K562 (cell line): ENCODE results near the gene LST1. TPM values are rescaled to one million over a fixed set of nuclear protein-coding genes. Genes with fewer than 3 reads are reported as not detected.

Experiments
- ARID2 ChIP-seq: fragments of 450-650 bp; IDR thresholded peaks from 2 replicates; pipeline ENCODE4 v1.6.1; 2017; ENCODE audit warnings: antibody characterized with exemption, mild to moderate bottlenecking
- EHMT2 ChIP-seq: fragments of 450-650 bp; IDR thresholded peaks from 2 replicates; pipeline ENCODE4 v1.6.1; 2018; ENCODE audit warnings: antibody characterized with exemption
- EP400 ChIP-seq: fragments of 450-650 bp; IDR thresholded peaks from 2 replicates; pipeline ENCODE4 v1.6.1; 2017; ENCODE audit warnings: antibody characterized with exemption, mild to moderate bottlenecking, moderate library complexity
- FOSL1 ChIP-seq: fragments of 200-800 bp; sonication (Bioruptor generic); conservative IDR thresholded peaks from 2 replicates; pipeline ENCODE4 v1.6.1; 2016; ENCODE audit warnings: missing genetic modification characterization, missing compliant biosample characterization
- ILF3 ChIP-seq: fragments of 450-650 bp; IDR thresholded peaks from 2 replicates; pipeline ENCODE4 v1.6.1; 2018; ENCODE audit warnings: antibody characterized with exemption, mild to moderate bottlenecking, moderate library complexity, borderline replicate concordance
- IRF2 ChIP-seq: sonication (generic); formaldehyde crosslinking; IDR thresholded peaks from 2 replicates; pipeline ENCODE4 v1.8.1; 2022; ENCODE audit warnings: mild to moderate bottlenecking, missing genetic modification reagents
- MTF1 ChIP-seq: fragments of 250-450 bp; sonication (Bioruptor Pico); IDR thresholded peaks from 2 replicates; pipeline ENCODE4 v1.9.0; 2021; ENCODE audit warnings: moderate library complexity, mild to moderate bottlenecking, inconsistent platforms, borderline replicate concordance
- NCOR1 ChIP-seq: fragments of 450-650 bp; IDR thresholded peaks from 2 replicates; pipeline ENCODE4 v1.6.1; 2016; ENCODE audit warnings: mild to moderate bottlenecking, moderate library complexity
- NFXL1 ChIP-seq: fragments of 450-650 bp; formaldehyde crosslinking; IDR thresholded peaks from 2 replicates; pipeline ENCODE4 v1.4.0; 2021; ENCODE audit warnings: mild to moderate bottlenecking
- PTBP1 ChIP-seq: fragments of 200-400 bp; formaldehyde crosslinking; IDR thresholded peaks from 2 replicates; pipeline ENCODE4 v1.6.1; 2017; ENCODE audit warnings: low read depth, low read length
- SMAD1 ChIP-seq: fragments of 150-350 bp; IDR thresholded peaks from 2 replicates; pipeline ENCODE4 v1.6.1; 2014; ENCODE audit warnings: low read length, low read depth; ENCODE audit not compliant: partially characterized antibody
- TBP ChIP-seq: optimal IDR thresholded peaks from 2 replicates; pipeline ENCODE3; 2011; ENCODE audit warnings: low read depth, low read length, improper control_type of control experiment
- ZNF274 ChIP-seq: IDR thresholded peaks from 2 replicates; pipeline ENCODE4 v1.6.1; 2011; ENCODE audit warnings: low read depth, mild to moderate bottlenecking, low read length, moderate library complexity, borderline replicate concordance
- polyA plus RNA-seq, 8 experiments: library from polyadenylated mRNA; depleted of rRNA in 4 of 8; stranded (reverse) in 5 of 8; unstranded in 3 of 8; fragments of >200 nt; fragmentation: Nextera tagmentation in 2 of 8; fragmentation: Illumina TruSeq in 1 of 8; extraction: Ambion mirVana in 2 of 8; extraction: Trizol in 1 of 8; gene quantifications; 2 replicates each; pipeline versions ENCODE4 v1.2.1 to v1.2.3, GENCODE V29; 2011 to 2014; ENCODE audit warnings: inconsistent platforms in 1 of 8, missing spikeins in 1 of 8
- total RNA-seq, 7 experiments: library from RNA; depleted of rRNA in 6 of 7; stranded (reverse); fragments of >200 nt in 6 of 7; fragmentation: Illumina TruSeq in 2 of 7; extraction: Trizol in 2 of 7; gene quantifications; 2 replicates each; pipeline versions ENCODE4 v1.2.1 to v1.2.3, GENCODE V29; 2011 to 2021; ENCODE audit warnings: low replicate concordance in 1 of 7
- TF ChIP-seq, protein P1 (sequence below): fragments of 450-650 bp; IDR thresholded peaks from 2 replicates; pipeline ENCODE4 v1.6.1; 2016; ENCODE audit warnings: borderline replicate concordance
- TF ChIP-seq, protein P2 (sequence below): sonication (generic); formaldehyde crosslinking; IDR thresholded peaks from 2 replicates; pipeline ENCODE4 v1.8.0; 2022; ENCODE audit warnings: mild to moderate bottlenecking, missing genetic modification reagents
- TF ChIP-seq, protein P3 (sequence below): fragments of 250-450 bp; sonication (Bioruptor Pico); IDR thresholded peaks from 2 replicates; pipeline ENCODE4 v1.8.0; 2022; ENCODE audit warnings: inconsistent platforms, mild to moderate bottlenecking, moderate library complexity, borderline replicate concordance
- TF ChIP-seq, protein P4 (sequence below): fragments of 450-650 bp; formaldehyde crosslinking; IDR thresholded peaks from 2 replicates; pipeline ENCODE4 v1.4.0; 2022; ENCODE audit warnings: missing genetic modification characterization
- TF ChIP-seq, protein P5 (sequence below): fragments of 150-350 bp; IDR thresholded peaks from 2 replicates; pipeline ENCODE4 v1.6.1; 2014; ENCODE audit warnings: low read depth, mild to moderate bottlenecking, low read length, borderline replicate concordance

Gene LST1
- total and polyA plus RNA-seq, 9 of the 15 experiments (the other 6 are each of a cell fraction or from before 2014, with no cell fraction given), result 0.82 to 7.8 (median 1.7) TPM

DNA sequence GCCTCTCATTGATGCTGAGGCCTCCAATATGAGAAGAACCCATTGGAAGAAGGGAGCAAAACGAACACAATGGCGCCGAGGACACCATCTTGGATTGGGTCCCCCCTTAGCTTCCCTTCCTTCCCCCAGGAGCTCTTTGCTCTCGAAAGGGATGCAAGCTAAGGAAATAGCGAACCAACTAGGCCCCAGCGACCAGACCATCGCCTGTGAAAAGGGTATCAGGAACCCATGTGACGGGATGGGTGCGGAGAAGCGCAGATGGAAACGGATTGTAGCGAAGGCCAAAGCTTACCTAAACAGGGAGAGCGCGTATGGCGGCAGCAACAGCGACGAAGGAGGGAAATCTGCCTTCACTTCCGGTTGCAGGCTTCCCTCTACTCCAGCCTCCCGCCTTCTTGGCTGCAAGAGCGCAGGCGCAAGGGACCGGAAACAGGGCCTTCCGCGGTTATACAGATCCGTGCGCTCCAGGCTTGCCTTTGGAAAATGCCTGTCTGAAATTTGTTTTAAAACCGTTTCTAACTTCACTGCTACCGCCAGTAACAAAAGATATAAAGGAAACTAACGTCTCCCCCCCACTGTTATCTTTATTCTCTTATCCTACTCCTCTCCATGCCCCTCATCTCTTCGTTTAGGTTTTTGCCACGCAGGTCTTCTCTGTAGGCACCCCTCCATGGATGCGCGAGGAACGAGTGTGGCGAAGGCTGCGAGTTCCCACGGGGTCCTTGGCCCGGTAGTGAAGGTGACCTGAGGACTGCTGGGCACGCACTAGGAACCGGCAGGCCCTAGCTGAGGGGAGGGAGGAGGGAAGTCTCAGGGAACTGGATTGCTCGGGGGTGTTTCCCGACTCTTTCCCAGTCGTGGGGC is 44.2 kb upstream of the LST1 start, which contains the start of gene DDX39B (continued):
- TF ChIP-seq, protein P1, sequence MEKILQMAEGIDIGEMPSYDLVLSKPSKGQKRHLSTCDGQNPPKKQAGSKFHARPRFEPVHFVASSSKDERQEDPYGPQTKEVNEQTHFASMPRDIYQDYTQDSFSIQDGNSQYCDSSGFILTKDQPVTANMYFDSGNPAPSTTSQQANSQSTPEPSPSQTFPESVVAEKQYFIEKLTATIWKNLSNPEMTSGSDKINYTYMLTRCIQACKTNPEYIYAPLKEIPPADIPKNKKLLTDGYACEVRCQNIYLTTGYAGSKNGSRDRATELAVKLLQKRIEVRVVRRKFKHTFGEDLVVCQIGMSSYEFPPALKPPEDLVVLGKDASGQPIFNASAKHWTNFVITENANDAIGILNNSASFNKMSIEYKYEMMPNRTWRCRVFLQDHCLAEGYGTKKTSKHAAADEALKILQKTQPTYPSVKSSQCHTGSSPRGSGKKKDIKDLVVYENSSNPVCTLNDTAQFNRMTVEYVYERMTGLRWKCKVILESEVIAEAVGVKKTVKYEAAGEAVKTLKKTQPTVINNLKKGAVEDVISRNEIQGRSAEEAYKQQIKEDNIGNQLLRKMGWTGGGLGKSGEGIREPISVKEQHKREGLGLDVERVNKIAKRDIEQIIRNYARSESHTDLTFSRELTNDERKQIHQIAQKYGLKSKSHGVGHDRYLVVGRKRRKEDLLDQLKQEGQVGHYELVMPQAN, result no peak; the same call in 1 of the 2 replicates
- peak; percentile 100 for TF ChIP-seq EP400
- TF ChIP-seq, protein P2, sequence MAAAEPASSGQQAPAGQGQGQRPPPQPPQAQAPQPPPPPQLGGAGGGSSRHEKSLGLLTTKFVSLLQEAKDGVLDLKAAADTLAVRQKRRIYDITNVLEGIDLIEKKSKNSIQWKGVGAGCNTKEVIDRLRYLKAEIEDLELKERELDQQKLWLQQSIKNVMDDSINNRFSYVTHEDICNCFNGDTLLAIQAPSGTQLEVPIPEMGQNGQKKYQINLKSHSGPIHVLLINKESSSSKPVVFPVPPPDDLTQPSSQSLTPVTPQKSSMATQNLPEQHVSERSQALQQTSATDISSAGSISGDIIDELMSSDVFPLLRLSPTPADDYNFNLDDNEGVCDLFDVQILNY, result no peak
- TF ChIP-seq IRF2 (CRISPR knock-in tag), result no peak
- TF ChIP-seq, protein P3, sequence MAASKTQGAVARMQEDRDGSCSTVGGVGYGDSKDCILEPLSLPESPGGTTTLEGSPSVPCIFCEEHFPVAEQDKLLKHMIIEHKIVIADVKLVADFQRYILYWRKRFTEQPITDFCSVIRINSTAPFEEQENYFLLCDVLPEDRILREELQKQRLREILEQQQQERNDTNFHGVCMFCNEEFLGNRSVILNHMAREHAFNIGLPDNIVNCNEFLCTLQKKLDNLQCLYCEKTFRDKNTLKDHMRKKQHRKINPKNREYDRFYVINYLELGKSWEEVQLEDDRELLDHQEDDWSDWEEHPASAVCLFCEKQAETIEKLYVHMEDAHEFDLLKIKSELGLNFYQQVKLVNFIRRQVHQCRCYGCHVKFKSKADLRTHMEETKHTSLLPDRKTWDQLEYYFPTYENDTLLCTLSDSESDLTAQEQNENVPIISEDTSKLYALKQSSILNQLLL (CRISPR knock-in tag), result no peak
- peak; percentile 97 for TF ChIP-seq TBP
- TF ChIP-seq FOSL1 (tag), result no peak
- peak; percentile 41; the same call in 1 of the 2 replicates for TF ChIP-seq MTF1
- no peak for TF ChIP-seq ZNF274
- peak; percentile 58; the same call in 1 of the 2 replicates for TF ChIP-seq EHMT2
- no peak for TF ChIP-seq ILF3
- peak; percentile 59 for TF ChIP-seq NCOR1
- no peak for TF ChIP-seq ARID2
- TF ChIP-seq, protein P4, sequence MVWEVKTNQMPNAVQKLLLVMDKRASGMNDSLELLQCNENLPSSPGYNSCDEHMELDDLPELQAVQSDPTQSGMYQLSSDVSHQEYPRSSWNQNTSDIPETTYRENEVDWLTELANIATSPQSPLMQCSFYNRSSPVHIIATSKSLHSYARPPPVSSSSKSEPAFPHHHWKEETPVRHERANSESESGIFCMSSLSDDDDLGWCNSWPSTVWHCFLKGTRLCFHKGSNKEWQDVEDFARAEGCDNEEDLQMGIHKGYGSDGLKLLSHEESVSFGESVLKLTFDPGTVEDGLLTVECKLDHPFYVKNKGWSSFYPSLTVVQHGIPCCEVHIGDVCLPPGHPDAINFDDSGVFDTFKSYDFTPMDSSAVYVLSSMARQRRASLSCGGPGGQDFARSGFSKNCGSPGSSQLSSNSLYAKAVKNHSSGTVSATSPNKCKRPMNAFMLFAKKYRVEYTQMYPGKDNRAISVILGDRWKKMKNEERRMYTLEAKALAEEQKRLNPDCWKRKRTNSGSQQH, result peak; percentile 95
- peak; percentile 81 for TF ChIP-seq SMAD1
- 0 out of 2 replicates have a peak, but pooled peaks have one; percentile 61 for TF ChIP-seq PTBP1
- TF ChIP-seq, protein P5, sequence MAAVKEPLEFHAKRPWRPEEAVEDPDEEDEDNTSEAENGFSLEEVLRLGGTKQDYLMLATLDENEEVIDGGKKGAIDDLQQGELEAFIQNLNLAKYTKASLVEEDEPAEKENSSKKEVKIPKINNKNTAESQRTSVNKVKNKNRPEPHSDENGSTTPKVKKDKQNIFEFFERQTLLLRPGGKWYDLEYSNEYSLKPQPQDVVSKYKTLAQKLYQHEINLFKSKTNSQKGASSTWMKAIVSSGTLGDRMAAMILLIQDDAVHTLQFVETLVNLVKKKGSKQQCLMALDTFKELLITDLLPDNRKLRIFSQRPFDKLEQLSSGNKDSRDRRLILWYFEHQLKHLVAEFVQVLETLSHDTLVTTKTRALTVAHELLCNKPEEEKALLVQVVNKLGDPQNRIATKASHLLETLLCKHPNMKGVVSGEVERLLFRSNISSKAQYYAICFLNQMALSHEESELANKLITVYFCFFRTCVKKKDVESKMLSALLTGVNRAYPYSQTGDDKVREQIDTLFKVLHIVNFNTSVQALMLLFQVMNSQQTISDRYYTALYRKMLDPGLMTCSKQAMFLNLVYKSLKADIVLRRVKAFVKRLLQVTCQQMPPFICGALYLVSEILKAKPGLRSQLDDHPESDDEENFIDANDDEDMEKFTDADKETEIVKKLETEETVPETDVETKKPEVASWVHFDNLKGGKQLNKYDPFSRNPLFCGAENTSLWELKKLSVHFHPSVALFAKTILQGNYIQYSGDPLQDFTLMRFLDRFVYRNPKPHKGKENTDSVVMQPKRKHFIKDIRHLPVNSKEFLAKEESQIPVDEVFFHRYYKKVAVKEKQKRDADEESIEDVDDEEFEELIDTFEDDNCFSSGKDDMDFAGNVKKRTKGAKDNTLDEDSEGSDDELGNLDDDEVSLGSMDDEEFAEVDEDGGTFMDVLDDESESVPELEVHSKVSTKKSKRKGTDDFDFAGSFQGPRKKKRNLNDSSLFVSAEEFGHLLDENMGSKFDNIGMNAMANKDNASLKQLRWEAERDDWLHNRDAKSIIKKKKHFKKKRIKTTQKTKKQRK, result 0 out of 2 replicates have a peak, but pooled peaks have one; percentile 43
- TF ChIP-seq NFXL1 (CRISPR knock-in tag), result no peak
